Stimulated activated CD4-positive, alpha-beta T cell treated with anti-CD3 and anti-CD28 coated beads, Interleukin-15, amount 100 ng/mL, for 48 hours (primary cell): ENCODE data around the gene SPATS2L.
A peak's percentile ranks its signal among the peaks of the same experiment; 100 is the strongest.

Source experiments
- DNase-seq, 2 donors: peaks; one replicate each; pipeline ENCODE4 v3.0.0-alpha.2; 2020; ENCODE audit warnings: low read depth in 2 of 2

SPATS2L gene

DNA sequence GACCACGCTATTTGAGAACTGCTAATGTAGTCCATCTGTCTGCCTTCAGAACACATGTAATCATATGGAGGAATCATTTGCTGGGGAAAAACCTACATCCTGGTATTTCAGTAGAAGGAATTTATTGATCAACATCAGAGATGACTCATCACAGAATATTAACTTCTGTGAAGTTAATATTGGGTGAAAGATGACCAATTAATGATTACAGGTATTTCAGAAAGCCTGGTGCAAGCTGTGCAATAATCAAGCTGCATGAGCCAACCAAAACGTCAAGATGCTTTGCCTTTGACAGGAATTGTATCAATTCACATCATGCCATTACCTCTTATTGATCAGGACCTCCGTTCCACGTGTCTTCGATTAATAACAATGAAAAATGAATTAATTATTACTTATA is 9.4 kb upstream of the SPATS2L start:
- DNase-seq, result no peak

- no peak for DNase-seq
These were observed 8.5 kb upstream of the SPATS2L start for GRCh38 chr2:200297989-200298388.

DNA sequence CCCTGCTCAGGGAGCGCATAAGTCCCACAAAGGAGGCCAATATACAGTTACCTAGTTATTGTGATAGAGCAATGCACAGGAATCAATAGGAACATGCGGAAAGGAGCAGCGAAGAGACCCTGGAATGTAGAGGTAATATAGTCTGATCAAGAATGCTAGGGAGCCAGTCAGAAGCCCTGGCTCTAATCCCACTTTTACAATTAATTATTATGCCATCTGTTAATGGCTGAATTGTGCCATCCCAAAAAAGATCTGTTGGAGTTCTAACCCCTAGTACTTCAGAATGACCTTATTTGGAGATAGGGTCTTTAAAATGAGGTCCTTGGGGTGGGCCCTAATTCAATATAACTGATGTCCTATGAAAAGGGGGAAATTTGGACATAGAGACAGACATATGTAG is 7.7 kb upstream of the SPATS2L start:
- DNase-seq, result no peak

GRCh38 chr2:200300065-200300464 is 6.4 kb upstream of the SPATS2L start:
- no peak for DNase-seq

GRCh38 chr2:200300638-200301314 is 5.7 kb upstream of the SPATS2L start:
- DNase-seq, result no peak

DNA sequence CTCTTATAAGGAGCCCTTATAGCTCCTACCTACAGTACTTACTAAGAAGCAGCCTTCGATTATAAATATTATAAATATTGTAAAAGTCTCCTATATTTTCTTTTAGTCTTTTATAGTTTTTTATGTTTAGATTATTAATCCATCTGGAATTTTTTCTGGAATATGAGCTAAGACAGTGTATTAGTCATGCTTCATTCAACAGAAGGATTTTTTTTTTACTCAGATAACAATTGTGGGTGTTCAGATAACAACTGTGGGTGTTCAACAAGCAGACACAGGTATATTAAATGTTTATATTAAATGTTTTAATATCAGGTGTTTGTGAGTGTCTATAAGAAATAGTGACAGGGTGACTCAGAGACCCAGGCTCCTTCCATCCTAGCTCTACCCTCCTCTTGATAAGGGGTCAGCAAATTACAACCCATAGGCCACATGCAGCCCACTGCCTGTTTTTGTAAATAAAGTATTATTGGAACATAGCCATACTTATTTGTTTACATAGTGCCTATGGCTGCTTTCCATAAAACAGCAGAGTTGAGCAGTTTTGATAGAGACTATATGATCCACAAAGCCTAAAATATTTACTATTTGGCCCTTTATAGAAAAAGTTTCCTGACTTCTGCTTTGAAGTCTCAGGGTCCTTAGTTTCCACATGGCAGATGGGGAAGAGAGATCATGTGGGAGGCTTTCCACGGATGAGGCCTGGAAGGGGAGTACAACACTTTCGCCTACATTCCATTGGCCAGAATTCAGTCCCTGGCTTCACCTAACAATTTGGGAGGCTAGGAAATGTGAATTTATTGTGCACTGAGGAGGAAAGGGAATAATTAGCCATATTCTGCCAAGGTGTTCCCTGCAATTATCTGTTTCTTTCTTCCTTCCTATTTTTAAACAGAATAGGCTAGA is 4.3 kb upstream of the SPATS2L start:
- DNase-seq, result no peak

GRCh38 chr2:200302940-200303727 is 3.4 kb upstream of the SPATS2L start:
- DNase-seq, result no peak

- DNase-seq, result no peak
These were observed 697 bp upstream of the SPATS2L start for GRCh38 chr2:200305797-200306195.

GRCh38 chr2:200306931-200307723 is 634 bp downstream of the SPATS2L start:
- peak in 1 of 2 donors; percentile 19 for DNase-seq

DNA sequence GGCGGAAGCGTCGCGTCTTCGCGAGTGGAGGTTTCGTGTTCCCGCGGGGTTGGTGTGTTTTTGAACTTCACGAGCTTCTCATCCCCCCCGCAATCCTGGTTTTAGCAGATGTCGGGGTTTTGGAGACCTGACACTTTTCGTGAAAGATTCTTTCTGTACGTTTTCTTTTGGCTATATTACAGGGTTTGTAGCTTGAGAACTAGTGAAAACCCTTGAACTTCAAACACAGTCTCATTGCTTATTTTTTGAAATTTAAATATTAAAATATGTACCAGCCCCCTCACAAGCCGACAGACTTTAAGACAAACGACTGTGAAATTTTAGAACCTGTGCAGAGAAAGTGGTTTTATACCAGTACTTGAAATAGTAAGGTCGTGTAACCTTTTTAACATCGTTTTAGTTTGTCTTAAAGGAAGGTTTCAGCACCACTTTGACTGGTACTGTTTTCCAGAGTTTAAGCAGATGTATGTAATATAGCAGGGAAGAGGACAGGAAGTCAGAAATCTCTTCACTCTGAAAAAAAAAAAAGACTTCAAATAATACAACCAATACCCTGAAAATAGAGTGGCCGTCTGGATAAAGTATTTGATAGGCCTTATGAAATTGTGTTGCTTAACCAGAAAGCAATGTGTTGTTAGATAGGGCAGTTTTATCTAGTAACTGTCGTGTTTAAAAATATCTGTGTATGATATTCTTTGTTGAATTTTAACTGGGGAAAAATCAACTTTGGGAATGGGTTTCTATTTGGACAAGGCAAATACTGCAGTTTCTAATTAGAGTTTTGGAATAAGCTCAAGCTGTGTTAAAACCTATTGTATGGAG is 1.4 kb downstream of the SPATS2L start:
- no peak for DNase-seq

- no peak for DNase-seq
These were observed 2.2 kb downstream of the SPATS2L start for GRCh38 chr2:200308546-200309295.

DNA sequence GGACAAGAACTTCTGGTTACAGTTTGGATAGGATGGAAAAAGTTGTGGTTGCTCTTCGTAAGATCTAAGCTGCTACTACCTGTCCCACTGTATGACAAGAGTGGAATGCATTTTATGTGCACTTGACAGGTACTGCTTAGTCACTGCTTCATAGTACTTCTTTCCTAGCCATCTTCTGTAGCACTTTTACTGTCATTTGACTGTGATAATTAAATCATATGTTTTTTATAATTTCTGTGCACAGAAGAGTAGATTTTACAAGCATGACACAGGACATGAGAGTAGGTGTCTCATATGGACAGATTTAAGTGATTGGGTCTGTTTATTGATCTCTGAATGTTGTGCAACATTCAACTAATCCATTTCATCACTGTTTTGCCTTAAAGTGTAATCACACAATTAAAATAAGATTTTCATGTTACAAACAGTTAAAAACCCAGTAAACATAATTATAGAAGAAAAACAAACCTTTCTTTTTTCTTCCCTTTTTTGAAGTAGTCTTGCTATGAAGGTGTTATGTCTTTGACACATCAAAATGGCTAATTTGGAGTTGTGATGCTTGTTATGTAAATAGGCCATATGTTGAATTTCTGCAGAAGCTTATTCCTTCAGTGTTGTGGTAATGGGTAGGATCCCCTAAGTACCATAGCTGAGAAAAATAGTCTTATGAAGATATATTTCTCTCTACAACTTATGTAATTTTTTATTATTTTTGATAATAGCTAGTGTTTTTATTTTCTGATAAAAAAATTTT is 3.0 kb downstream of the SPATS2L start:
- no peak for DNase-seq

DNA sequence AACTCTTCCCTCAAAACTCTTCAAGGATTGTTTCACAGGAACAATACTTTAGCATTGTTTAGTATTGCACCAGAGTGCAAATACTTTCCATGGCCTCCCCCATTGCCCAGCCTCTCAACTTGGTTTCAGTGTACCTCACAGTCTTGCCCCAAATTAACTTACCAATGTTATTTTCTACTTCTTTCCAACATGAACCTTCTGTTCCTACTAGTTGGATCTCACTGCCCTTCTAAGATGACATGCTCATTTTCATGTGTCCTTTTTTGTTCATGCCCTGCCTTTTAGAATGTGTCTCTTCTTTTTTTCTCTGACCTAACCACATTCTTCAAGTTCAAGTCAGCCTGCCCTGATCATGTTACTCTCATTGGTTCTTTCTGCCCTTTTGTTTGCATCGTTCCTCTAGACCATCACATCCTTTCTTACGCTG is 4.1 kb downstream of the SPATS2L start:
- no peak for DNase-seq

GRCh38 chr2:200311139-200311538 is 4.6 kb downstream of the SPATS2L start:
- no peak for DNase-seq

DNA sequence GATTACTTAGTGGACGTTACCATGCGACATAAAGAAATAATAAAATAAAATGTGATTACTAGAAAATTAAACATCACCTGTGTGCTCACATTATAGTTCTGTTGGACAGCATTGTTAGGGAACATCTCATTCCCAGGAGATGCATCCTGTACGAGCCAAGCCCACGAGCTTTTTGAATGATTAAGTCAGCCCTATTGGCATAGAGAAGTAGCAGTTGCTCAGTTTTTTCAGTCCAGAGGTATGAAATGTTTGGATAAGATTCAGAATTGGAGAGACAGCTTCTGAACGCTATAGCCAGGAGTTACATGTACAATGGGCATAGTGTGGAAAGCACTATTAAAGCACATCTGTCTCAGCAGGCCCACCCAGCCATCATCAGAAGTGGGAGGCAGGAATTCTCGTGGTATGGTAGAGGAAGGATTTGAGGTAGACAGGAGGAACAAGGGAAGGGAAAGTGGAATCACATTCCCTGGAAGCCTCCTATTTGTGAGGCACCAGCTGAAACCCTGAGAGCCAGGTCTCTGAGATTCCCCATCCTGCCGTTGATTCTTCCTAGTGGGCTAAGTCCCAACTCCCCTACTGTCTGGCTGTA is 8.6 kb downstream of the SPATS2L start:
- no peak for DNase-seq

DNA sequence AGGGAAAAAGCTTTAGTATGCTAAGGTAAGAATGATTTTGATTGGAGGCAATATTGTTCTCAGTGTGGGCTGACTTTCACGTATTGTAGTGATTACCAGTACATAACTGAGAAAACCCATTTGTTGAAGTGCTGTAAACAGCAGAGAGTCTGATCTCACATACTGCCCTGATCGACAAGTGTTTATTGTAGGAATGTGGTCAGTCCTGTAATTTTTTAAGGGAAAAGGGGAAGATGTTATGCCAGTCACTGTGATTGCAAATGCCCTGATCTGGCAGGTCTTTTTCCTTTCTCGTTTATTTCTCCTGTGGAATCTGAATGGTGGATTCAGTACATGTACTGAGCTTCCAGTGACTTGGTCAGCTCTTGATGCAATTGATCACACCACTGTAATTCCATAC is 11.5 kb downstream of the SPATS2L start:
- DNase-seq, result no peak

- DNase-seq, result no peak
These were observed 12.5 kb downstream of the SPATS2L start for GRCh38 chr2:200318940-200319435.

DNA sequence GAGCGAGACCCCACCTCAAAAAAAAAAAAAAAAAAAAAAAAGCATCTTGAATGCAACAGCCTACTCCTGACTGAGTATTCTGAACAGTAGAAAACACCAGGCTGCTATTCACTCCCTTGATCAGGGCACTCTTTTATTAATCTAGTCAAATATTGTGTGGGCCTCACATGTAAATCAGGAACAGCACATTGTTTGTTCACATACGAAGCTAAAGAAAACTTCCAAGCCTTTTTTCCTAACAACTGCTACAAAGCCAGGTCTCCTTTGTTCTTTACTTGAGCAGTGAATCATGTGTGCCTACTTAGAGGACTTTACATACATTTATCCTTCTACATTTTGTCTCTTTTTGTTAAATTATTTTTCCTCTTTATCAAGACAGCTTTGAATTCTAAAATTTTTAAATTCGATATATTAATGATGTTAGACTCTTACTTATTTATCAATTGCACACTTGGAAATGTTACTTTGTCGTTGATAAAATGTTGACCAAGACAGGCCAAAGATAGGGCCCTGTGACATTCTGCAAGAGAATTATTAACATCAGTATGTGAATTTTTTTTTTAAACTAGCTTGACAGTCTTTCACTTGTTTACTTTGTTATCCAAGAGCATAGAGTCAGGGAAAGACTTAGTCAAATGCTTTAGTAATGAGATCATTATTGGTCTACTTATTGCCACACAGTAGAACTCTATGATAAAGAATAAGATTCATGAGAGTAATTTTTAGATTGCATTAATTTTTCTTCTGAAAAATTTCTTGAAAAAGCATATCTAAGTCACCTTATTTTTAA is 13.2 kb downstream of the SPATS2L start:
- DNase-seq, result no peak
